ENCODE data around the gene KCTD18. TPM values are rescaled to one million over a fixed set of nuclear protein-coding genes. Genes with fewer than 3 reads are reported as not detected.

Gene KCTD18
- total RNA-seq, 1 experiment from 2014 or later, result 13.0 TPM

- peaks cover 57% of the 10 kb centered on the region for H3K4me1 ChIP-seq (ENCODE audit: insufficient read depth, low read length)
- TF ChIP-seq CTCF (conservative IDR thresholded peaks at IDR 0.05; ENCODE audit: low read depth, low read length), result no peak
- no peak for TF ChIP-seq EZH2phosphoT487 (IDR thresholded peaks at IDR 0.05; ENCODE audit: borderline replicate concordance, low read length)
- TF ChIP-seq EZH2 (IDR thresholded peaks at IDR 0.05; ENCODE audit: low read length, unreplicated experiment), result no peak
- peaks cover 15% of the 10 kb centered on the region for H3K36me3 ChIP-seq (ENCODE audit: low read depth, low read length)
- ChIA-PET CTCF (interaction anchor here (0.7 kb wide), 1 partner anchor 38 kb away, joined by 8 read pairs; no protein-coding TSS in a partner anchor), POLR2A (ENCODE audit: unreplicated experiment) (no interaction called here)
- no peak overlapping the region for H3K9ac ChIP-seq (ENCODE audit: low read length)
- DNase-seq (no peak), ATAC-seq (no peak)
- H3K79me2 ChIP-seq (ENCODE audit: low read length), result no peaks in the 10 kb centered on the region
- no peak overlapping the region for H2AFZ ChIP-seq (ENCODE audit: low read length)
- H3K9me2 ChIP-seq (replicated peaks; ENCODE audit: low read length), result no peaks in the 10 kb centered on the region
- H3K9me3 ChIP-seq (ENCODE audit: low read length), result no peaks in the 10 kb centered on the region
- H4K20me1 ChIP-seq (ENCODE audit: low read length), result no peaks in the 10 kb centered on the region
- no peaks in the 10 kb centered on the region for H3F3A ChIP-seq (ENCODE audit: low read length, unreplicated experiment)
- H3K27me3 ChIP-seq (ENCODE audit: low read length), result no peaks in the 10 kb centered on the region
- intact Hi-C loops (cut with micrococcal nuclease), result loop anchor here (5.0 kb wide), 1 partner anchor 45 kb away; the partner anchor contains the start of gene SGO2
- H3K4me2 ChIP-seq (ENCODE audit: low read length), result no peak overlapping the region
- no peak overlapping the region for H3K4me3 ChIP-seq (ENCODE audit: low read length)
- no TSS peak for BruUV-seq (replicated peaks)
- no peak overlapping the region for H3K27ac ChIP-seq (ENCODE audit: low read length)
Measured at GRCh38 chr2:200482194-200482593, 27.7 kb downstream of the KCTD18 start.

- ChIA-PET POLR2A (ENCODE audit: unreplicated experiment) (interaction anchor here (0.6 kb wide), 2 partner anchors 160 to 525 kb away, joined by 3 to 4 read pairs; no protein-coding TSS in a partner anchor), CTCF (interaction anchor here (0.5 kb wide), 1 partner anchor 41 kb away, joined by 4 read pairs; no protein-coding TSS in a partner anchor)
- ATAC-seq (peak; percentile 76), DNase-seq (peak; percentile 87)
- no peaks in the 10 kb centered on the region for H3K27me3 ChIP-seq (ENCODE audit: low read length)
- no peaks in the 10 kb centered on the region for H3K9me3 ChIP-seq (ENCODE audit: low read length)
- peak overlapping the region; percentile 56 for H3K27ac ChIP-seq (ENCODE audit: low read length)
- H3K79me2 ChIP-seq (ENCODE audit: low read length), result no peaks in the 10 kb centered on the region
- no peak overlapping the region for H3K4me3 ChIP-seq (ENCODE audit: low read length)
- intact Hi-C loops (cut with micrococcal nuclease), result loop anchor here (2.0 to 5.0 kb wide), 2 partner anchors 48 to 171 kb away; partner anchors contain the start of gene SGO2
- no peaks in the 10 kb centered on the region for H3F3A ChIP-seq (ENCODE audit: low read length, unreplicated experiment)
- TF ChIP-seq CTCF (conservative IDR thresholded peaks at IDR 0.05; ENCODE audit: low read depth, low read length) (no peak), EZH2 (IDR thresholded peaks at IDR 0.05; ENCODE audit: low read length, unreplicated experiment) (no peak), EZH2phosphoT487 (IDR thresholded peaks at IDR 0.05; ENCODE audit: borderline replicate concordance, low read length) (no peak)
- no peak overlapping the region for H3K9ac ChIP-seq (ENCODE audit: low read length)
- no peaks in the 10 kb centered on the region for H3K9me2 ChIP-seq (replicated peaks; ENCODE audit: low read length)
- H3K4me1 ChIP-seq (ENCODE audit: insufficient read depth, low read length), result peaks cover 50% of the 10 kb centered on the region
- H4K20me1 ChIP-seq (ENCODE audit: low read length), result no peaks in the 10 kb centered on the region
- no TSS peak for BruUV-seq (replicated peaks)
- H2AFZ ChIP-seq (ENCODE audit: low read length), result no peak overlapping the region
- peaks cover 29% of the 10 kb centered on the region for H3K36me3 ChIP-seq (ENCODE audit: low read depth, low read length)
- peak overlapping the region; percentile 34 for H3K4me2 ChIP-seq (ENCODE audit: low read length)
Measured at GRCh38 chr2:200479692-200480265, 30.1 kb downstream of the KCTD18 start.

- Histone ChIP-seq H3K79me2 (ENCODE audit: low read length) (no peaks in the 10 kb centered on the region), H3K4me1 (ENCODE audit: insufficient read depth, low read length) (peaks cover 36% of the 10 kb centered on the region), H3K27ac (ENCODE audit: low read length) (no peak overlapping the region), H3K4me2 (ENCODE audit: low read length) (no peak overlapping the region), H3K9ac (ENCODE audit: low read length) (no peak overlapping the region), H3K36me3 (ENCODE audit: low read depth, low read length) (peaks cover 45% of the 10 kb centered on the region), H2AFZ (ENCODE audit: low read length) (no peak overlapping the region), H4K20me1 (ENCODE audit: low read length) (no peaks in the 10 kb centered on the region), H3K9me2 (replicated peaks; ENCODE audit: low read length) (no peaks in the 10 kb centered on the region), H3K4me3 (ENCODE audit: low read length) (no peak overlapping the region), H3K9me3 (ENCODE audit: low read length) (no peaks in the 10 kb centered on the region), H3F3A (ENCODE audit: low read length, unreplicated experiment) (no peaks in the 10 kb centered on the region), H3K27me3 (ENCODE audit: low read length) (no peaks in the 10 kb centered on the region)
- TSS peak; percentile 42 for BruUV-seq (replicated peaks)
- intact Hi-C loops (cut with micrococcal nuclease), result no loop called here
- TF ChIP-seq EZH2 (IDR thresholded peaks at IDR 0.05; ENCODE audit: low read length, unreplicated experiment), result no peak
- TF ChIP-seq CTCF (conservative IDR thresholded peaks at IDR 0.05; ENCODE audit: low read depth, low read length), result no peak
- TF ChIP-seq EZH2phosphoT487 (IDR thresholded peaks at IDR 0.05; ENCODE audit: borderline replicate concordance, low read length), result no peak
- DNase-seq (no peak), ATAC-seq (no peak)
- ChIA-PET CTCF (no interaction called here), POLR2A (ENCODE audit: unreplicated experiment) (no interaction called here)
Measured at GRCh38 chr2:200477667-200478131, 32.2 kb downstream of the KCTD18 start.

Measured in PC-3 (cell line).